HUES64 (cell line): ENCODE measurements around the gene PPM1H.

ENCODE experiments used
- H3K27ac ChIP-seq: 2 replicates; pipeline ENCODE4 v1.7.0; 2013; ENCODE audit warnings: low read depth, low read length, inconsistent platforms
- H3K27me3 ChIP-seq: 2 replicates; pipeline ENCODE4 v1.6.1; 2013; ENCODE audit warnings: mild to moderate bottlenecking, low read length; ENCODE audit not compliant: insufficient read depth
- H3K36me3 ChIP-seq: 2 replicates; pipeline ENCODE4 v1.6.1; 2013; ENCODE audit warnings: mild to moderate bottlenecking, low read length; ENCODE audit not compliant: insufficient read depth
- H3K4me1 ChIP-seq: 2 replicates; pipeline ENCODE4 v1.6.1; 2013; ENCODE audit warnings: mild to moderate bottlenecking, low read length, moderate library complexity; ENCODE audit not compliant: insufficient read depth
- H3K4me3 ChIP-seq: 2 replicates; pipeline ENCODE4 v1.5.1; 2013; ENCODE audit warnings: mild to moderate bottlenecking, low read length, moderate library complexity
- H3K9ac ChIP-seq: 2 replicates; pipeline ENCODE4 v1.6.1; 2013; ENCODE audit warnings: mild to moderate bottlenecking, low read depth, low read length
- H3K9me3 ChIP-seq: 2 replicates; pipeline ENCODE4 v1.6.1; 2013; ENCODE audit warnings: low read depth, low read length; ENCODE audit not compliant: insufficient read depth
- WGBS: fragments of 150-250, 120-280 bp; methylation state at CpG from one replicate; pipeline ENCODE4 v1.1.7; 2013; ENCODE audit warnings: missing lambda C conversion rate; 5-methylcytosine and 5-hydroxymethylcytosine counted together

The PPM1H gene

DNA sequence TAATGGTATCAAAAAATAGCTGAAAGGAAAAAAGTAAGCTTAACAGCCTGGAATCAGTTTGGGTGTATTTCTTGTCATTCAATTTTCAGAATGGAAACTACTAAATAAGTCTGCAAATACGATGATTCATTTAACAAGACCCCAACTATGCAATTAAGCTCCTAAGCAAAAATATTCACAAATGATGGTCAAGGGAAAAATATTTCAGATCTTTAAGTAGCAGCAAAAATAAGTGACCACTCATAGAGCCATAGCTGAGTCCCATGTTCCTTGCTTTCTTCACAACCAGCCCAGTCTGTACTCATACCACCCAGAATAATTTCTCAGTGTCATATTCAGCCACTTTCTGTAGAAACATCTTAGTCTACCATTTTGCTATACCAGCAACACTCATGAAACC lies 185.4 kb downstream of the PPM1H start:
- no peaks in the 10 kb centered on the region for H3K9me3 ChIP-seq
- WGBS: 91% methylated on average over 1 of the region's 1 CpG
- H3K27me3 ChIP-seq: no peaks in the 10 kb centered on the region
- H3K36me3 ChIP-seq: no peaks in the 10 kb centered on the region
- no peak overlapping the region for H3K9ac ChIP-seq
- H3K4me3 ChIP-seq: no peak overlapping the region
- H3K27ac ChIP-seq: no peak overlapping the region
- H3K4me1 ChIP-seq: peaks cover 12% of the 10 kb centered on the region; the same call in 1 of the 2 replicates

DNA sequence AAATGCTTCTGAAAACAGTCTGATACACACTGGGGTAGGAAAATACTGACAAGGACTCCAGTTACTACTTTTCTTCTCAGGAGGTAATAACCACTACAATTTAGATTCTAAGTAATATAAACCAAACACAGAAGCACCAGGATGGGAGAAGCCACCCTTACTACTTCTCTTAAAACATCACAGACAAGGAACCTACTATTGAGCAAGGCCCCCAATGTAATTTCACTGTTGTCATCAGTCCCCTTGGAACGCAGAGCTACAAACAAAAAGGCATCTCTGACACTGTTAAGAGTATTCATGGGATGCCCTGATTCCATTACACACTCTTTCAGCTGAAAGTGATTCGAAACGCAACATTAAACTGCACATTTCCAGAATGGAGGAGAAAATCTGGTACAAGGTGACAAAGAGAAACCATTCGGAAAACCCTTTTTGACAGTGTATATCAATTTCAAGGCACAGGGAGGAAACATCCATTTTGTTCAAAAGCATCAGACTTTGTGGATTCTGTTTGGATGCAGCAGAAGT lies 185.9 kb downstream of the PPM1H start:
- Histone ChIP-seq H3K9ac (no peak overlapping the region), H3K36me3 (no peaks in the 10 kb centered on the region), H3K27me3 (no peaks in the 10 kb centered on the region), H3K4me1 (peaks cover 12% of the 10 kb centered on the region; the same call in 1 of the 2 replicates), H3K4me3 (no peak overlapping the region), H3K27ac (no peak overlapping the region), H3K9me3 (no peaks in the 10 kb centered on the region)
- WGBS: 93% methylated on average over 4 of the region's 4 CpGs

DNA sequence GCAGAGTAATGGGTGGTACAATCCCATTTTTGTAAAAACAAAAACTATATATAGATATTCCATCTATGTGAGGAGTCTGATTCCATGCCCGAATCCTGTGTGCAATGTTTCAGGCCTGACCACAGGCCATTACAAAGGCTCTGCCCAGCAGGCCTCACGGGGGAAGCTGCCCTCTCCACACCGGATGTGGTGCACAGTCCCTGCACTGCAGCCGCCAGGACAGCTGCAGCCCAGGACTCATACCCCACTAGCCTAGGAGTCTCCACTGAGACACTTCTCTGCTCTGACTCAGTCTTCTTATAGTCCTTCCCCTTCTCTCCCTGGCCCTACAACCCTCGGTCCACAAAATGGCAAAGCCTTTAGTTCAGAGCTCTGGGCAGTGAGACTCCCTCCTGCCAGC lies 190.4 kb downstream of the PPM1H start:
- no peaks in the 10 kb centered on the region for H3K36me3 ChIP-seq
- no peaks in the 10 kb centered on the region for H3K27me3 ChIP-seq
- H3K27ac ChIP-seq: no peak overlapping the region
- no peaks in the 10 kb centered on the region for H3K9me3 ChIP-seq
- H3K9ac ChIP-seq: no peak overlapping the region
- no peak overlapping the region for H3K4me3 ChIP-seq
- WGBS: 90% methylated on average over 5 of the region's 5 CpGs
- H3K4me1 ChIP-seq: no peaks in the 10 kb centered on the region; the same call in 1 of the 2 replicates

DNA sequence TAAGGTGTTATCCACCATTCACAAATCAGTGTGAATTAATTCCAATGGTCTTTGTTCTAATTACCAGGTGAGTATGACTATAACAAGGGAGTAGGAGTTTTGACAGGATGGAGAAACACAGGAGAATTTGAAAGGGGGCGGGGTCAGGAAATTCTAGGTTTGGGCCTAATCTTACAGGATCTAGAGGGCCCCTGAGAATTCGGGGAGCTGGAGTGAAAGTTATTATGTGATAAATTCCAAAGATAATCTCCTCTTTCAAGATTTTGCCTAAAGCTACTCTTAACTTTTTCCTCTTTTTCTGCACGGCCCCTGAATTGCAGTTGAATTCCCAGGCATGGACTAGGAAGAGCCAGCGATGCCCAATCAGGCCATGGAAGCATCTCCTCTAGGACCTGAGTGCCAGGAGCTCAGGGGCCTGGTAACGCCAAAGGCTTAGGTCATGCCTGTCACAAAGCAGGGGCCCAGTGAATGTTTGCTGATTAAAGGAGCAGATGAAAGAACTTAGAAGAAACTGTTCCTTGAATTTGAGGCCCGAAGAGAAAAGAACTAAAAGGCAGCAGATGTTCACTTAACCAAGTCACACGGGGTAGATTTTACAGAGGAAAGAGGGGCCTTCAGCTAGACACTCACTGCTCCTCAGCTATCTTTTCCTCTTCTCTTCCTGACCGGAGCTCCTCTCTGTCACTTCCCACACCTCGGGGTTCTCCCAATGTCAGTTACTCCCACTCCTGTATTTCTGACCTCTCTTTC lies 195.5 kb downstream of the PPM1H start:
- WGBS: 90% methylated on average over 9 of the region's 9 CpGs

DNA sequence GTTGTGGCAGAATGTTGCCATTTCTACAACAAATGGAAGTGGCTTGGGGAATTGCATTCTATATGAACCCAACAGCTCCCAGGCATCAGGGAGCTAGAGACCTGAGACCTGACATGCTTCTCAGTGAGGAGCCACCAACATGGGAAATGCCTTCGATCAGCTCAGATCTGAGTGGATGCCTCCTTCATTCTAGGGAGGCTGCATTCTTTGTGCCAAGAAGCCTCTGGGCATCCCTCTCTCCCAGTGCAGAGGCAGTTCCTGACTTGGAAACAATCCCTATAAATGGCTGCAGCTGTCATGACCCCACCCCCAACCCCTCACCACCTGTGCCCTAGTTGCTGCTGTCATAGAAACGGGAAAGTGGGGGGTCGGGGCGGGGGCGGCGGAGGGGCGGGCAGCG lies 196.3 kb downstream of the PPM1H start:
- H3K9me3 ChIP-seq: no peaks in the 10 kb centered on the region
- no peak overlapping the region for H3K4me3 ChIP-seq
- WGBS: 88% methylated on average over 8 of the region's 8 CpGs

More for the DNA sequence above, 195.5 kb downstream of the PPM1H start:
- Histone ChIP-seq H3K27me3 (no peaks in the 10 kb centered on the region), H3K4me3 (no peak overlapping the region), H3K9me3 (no peaks in the 10 kb centered on the region), H3K27ac (no peak overlapping the region), H3K36me3 (peaks cover 7% of the 10 kb centered on the region; the same call in 1 of the 2 replicates), H3K4me1 (peaks cover 12% of the 10 kb centered on the region), H3K9ac (no peak overlapping the region)

DNA sequence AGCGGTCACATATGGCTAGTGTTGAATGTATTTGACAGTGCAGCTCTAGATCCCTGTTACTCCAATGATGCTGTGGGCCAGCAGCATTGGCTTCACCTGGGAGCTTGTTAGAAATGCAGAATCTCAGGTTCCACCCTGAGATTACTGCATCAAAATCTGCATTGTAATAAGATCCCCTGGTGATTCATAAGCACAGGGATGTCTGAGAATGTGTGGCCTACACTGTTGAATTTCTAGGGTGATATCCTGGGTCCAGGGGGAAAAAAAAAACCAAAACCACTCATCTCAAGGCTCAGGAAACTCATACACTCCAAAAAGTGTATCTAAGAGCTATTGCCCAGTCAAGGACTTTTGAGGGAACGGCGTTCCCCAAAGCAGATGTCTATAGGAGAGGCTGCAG lies 196.8 kb downstream of the PPM1H start:
- Histone ChIP-seq H3K4me1 (peaks cover 12% of the 10 kb centered on the region), H3K27ac (no peak overlapping the region)

More for the DNA sequence above, 196.3 kb downstream of the PPM1H start:
- Histone ChIP-seq H3K9ac (no peak overlapping the region), H3K4me1 (peaks cover 12% of the 10 kb centered on the region), H3K36me3 (peaks cover 7% of the 10 kb centered on the region; the same call in 1 of the 2 replicates), H3K27me3 (no peaks in the 10 kb centered on the region), H3K27ac (no peak overlapping the region)

DNA sequence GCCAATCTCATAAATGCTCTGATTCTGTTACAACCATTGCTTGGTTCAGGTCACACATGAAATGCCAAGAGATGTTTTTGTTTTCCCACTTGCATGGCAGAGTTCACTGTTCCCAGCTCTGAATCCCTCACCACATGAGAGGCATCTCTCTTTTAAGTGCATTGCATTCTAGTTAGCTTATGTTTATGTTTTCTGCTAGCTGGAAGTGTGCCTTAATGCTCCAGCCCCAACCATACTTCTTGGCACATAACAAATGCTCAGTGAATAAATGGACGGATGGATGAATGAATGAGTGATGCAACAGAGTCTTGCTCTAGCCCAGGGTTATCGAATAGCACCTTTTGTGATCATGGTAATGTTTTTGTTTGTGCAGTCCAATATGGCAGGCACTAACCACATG lies 197.3 kb downstream of the PPM1H start:
- no peak overlapping the region for H3K9ac ChIP-seq
- peaks cover 12% of the 10 kb centered on the region for H3K4me1 ChIP-seq
- no peak overlapping the region for H3K4me3 ChIP-seq
- H3K27ac ChIP-seq: no peak overlapping the region
- no peaks in the 10 kb centered on the region for H3K27me3 ChIP-seq
- H3K9me3 ChIP-seq: no peaks in the 10 kb centered on the region
- peaks cover 7% of the 10 kb centered on the region; the same call in 1 of the 2 replicates for H3K36me3 ChIP-seq
- WGBS: 94% methylated on average over 2 of the region's 2 CpGs

More for the DNA sequence above, 196.8 kb downstream of the PPM1H start:
- no peak overlapping the region for H3K9ac ChIP-seq
- no peaks in the 10 kb centered on the region for H3K9me3 ChIP-seq
- no peaks in the 10 kb centered on the region for H3K27me3 ChIP-seq
- 95% methylated on average over 3 of the region's 3 CpGs for WGBS
- no peak overlapping the region for H3K4me3 ChIP-seq
- H3K36me3 ChIP-seq: peaks cover 7% of the 10 kb centered on the region; the same call in 1 of the 2 replicates

DNA sequence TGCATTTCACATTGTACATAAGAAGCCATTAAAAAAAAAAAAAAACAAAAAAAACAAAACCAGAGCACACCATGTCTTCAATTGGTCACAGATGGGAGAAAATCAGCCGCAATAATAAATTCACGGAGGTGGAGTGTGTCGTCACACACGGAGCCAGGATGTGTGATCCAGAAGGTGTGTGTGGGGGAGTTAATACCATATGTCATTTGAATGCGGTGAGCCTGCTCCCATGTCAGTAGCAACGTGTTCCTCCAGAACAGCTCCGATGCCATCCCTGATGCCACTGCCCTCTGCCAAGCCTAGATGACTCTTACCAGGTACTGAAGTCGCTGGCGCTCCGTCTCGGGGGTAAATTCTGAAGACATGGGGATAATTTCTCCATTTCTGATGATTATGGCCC lies 197.8 kb downstream of the PPM1H start:
- Histone ChIP-seq H3K4me1 (peaks cover 12% of the 10 kb centered on the region), H3K36me3 (peaks cover 7% of the 10 kb centered on the region; the same call in 1 of the 2 replicates), H3K27ac (no peak overlapping the region), H3K4me3 (no peak overlapping the region), H3K27me3 (no peaks in the 10 kb centered on the region), H3K9ac (no peak overlapping the region), H3K9me3 (no peaks in the 10 kb centered on the region)
- 94% methylated on average over 11 of the region's 11 CpGs for WGBS

DNA sequence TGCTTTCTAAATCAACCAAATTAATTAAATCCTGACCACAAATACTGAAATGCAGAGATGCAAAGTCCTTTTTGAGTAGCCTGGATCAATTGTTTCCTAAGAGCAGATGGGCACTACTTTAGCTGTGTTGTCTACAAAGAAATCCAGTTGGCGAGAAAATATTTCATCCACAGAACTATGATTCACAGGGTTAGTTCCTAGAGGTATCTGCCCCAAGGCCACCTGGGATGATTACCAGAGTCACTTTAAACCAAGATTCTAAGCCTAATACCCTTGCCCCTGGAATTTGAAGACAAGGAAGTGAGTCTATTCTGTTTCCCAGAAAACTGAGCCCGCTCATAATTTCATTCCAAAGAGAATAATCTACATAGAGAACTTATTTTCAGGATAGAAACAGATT lies 198.4 kb downstream of the PPM1H start:
- 98% methylated on average over 2 of the region's 2 CpGs for WGBS
- Histone ChIP-seq H3K4me1 (peaks cover 12% of the 10 kb centered on the region), H3K9ac (no peak overlapping the region), H3K4me3 (no peak overlapping the region), H3K9me3 (no peaks in the 10 kb centered on the region), H3K27ac (no peak overlapping the region), H3K27me3 (no peaks in the 10 kb centered on the region), H3K36me3 (peaks cover 7% of the 10 kb centered on the region; the same call in 1 of the 2 replicates)

DNA sequence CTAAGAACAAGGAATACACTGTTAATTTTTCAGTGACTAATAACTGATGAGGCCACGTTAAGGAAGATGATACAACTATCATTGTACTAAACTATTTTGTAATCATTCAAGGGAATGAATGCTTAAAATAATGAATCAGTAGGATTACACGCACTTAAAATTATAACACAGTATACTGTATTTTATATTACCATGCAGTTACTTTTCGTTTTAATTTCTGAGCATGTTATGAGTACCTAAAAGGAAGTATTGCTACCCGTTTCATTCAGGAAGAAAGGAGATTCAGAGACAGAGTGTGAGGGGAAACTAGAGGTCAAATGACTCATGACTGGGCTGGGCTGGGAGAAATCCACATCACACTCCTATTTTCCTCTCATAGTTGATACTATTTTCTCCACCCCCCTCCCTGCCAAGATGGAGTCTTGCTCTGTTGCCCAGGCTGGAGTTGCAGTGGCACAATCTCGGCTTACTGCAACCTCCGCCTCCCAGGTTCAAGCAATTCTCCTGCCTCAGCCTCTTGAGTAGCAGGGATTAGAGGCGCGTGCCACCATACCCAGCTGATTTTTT lies 202.0 kb downstream of the PPM1H start:
- peaks cover 22% of the 10 kb centered on the region for H3K4me1 ChIP-seq
- 95% methylated on average over 6 of the region's 8 CpGs for WGBS
- no peak overlapping the region for H3K9ac ChIP-seq
- H3K27ac ChIP-seq: no peak overlapping the region
- peaks cover 7% of the 10 kb centered on the region; the same call in 1 of the 2 replicates for H3K36me3 ChIP-seq
- no peaks in the 10 kb centered on the region for H3K27me3 ChIP-seq
- H3K9me3 ChIP-seq: no peaks in the 10 kb centered on the region
- H3K4me3 ChIP-seq: no peak overlapping the region

DNA sequence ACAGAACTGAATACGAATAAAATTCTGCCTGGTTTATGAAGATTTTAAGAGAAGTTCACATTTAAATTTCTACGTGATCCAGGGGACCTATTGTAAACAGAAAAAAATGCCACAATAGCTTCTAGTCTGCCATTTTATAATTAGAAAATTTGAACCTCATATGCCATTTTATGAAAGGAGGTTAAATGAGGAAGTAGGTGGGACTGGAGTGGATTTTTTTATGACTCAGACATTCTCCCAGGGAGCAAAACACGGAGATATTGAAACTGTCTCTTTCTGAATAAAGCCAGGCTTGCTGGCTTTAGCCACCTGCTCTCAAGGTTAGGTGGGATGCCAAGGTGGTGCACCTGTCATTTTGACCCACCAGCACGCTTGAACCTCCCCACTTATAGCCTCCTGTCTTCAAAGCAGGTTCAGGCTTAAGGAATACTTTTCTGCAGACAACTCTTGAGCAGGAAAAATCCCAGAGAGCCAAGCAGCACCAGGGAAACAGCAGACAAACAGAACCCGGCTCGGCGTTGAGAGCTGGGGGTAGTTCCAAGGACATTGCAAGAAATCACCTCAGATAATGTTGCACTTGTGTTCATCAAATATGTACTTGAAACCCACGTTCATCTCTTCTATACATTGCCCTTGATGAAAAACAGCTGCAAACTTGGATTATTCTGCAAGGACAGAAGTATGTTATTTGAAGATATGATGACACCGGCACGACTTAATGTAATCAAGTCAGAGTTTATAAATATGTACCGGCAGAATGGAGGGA lies 203.7 kb downstream of the PPM1H start:
- H3K9me3 ChIP-seq: no peaks in the 10 kb centered on the region
- WGBS: 89% methylated on average over 11 of the region's 11 CpGs
- peaks cover 26% of the 10 kb centered on the region for H3K4me1 ChIP-seq
- H3K27ac ChIP-seq: peak overlapping the region; percentile 15; the same call in 1 of the 2 replicates
- H3K4me3 ChIP-seq: no peak overlapping the region
- no peaks in the 10 kb centered on the region for H3K27me3 ChIP-seq
- no peak overlapping the region for H3K9ac ChIP-seq
- no peaks in the 10 kb centered on the region; the same call in 1 of the 2 replicates for H3K36me3 ChIP-seq
